ENCODE measurements around the gene SNCAIP. TPM values are rescaled to one million over a fixed set of nuclear protein-coding genes. Genes with fewer than 3 reads are reported as not detected.

Gene SNCAIP
- total RNA-seq, 1 donor from 2014 or later = 6.7 TPM

DNA sequence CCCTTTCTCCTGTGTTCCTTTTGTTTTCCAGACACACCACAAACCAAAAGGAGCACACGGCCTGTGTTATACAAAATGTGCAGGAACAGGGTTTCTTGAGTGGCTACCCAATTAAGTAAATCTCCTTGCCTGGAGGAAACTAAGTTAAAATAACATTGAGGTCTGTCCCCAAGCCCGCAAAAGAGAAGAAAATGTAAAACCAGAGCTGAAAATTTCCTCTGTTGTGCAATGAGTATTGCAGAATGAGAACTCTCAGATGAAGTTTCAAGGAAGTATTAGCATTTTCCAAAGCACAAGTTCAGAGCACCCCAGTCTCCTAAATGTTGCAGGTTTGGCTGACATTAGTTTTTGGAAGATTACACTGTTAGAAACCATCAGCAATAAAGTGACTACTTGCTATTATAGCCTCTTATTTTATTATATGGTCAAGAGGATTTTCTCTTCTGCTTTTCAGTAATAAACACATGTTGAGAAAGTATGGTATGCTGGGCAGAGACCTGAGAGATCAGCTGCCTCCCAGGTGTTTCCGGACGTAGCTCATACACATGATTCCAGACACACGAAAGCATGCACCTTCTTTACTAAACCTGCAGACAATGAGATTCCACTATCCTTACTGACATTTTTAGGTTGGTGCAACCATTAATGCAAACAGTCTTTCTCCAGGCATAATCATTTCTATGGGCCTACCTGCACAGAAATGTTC is 161.3 kb downstream of the SNCAIP start:
- peaks cover 2% of the 10 kb centered on the region for H3K27me3 Mint-ChIP-seq (ENCODE audit: unreplicated experiment)
- TF ChIP-seq, protein P1, sequence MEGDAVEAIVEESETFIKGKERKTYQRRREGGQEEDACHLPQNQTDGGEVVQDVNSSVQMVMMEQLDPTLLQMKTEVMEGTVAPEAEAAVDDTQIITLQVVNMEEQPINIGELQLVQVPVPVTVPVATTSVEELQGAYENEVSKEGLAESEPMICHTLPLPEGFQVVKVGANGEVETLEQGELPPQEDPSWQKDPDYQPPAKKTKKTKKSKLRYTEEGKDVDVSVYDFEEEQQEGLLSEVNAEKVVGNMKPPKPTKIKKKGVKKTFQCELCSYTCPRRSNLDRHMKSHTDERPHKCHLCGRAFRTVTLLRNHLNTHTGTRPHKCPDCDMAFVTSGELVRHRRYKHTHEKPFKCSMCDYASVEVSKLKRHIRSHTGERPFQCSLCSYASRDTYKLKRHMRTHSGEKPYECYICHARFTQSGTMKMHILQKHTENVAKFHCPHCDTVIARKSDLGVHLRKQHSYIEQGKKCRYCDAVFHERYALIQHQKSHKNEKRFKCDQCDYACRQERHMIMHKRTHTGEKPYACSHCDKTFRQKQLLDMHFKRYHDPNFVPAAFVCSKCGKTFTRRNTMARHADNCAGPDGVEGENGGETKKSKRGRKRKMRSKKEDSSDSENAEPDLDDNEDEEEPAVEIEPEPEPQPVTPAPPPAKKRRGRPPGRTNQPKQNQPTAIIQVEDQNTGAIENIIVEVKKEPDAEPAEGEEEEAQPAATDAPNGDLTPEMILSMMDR (IDR thresholded peaks at IDR 0.05; ENCODE audit: partially characterized antibody, unreplicated experiment) = no peak
- no peak overlapping the region for H3K27ac Mint-ChIP-seq (ENCODE audit: unreplicated experiment)
- H3K36me3 Mint-ChIP-seq (ENCODE audit: unreplicated experiment) = no peaks in the 10 kb centered on the region
- H3K9me3 Mint-ChIP-seq (ENCODE audit: unreplicated experiment) = peaks cover 6% of the 10 kb centered on the region
- DNase-seq = no peak
- H3K4me1 Mint-ChIP-seq (ENCODE audit: low read depth, unreplicated experiment) = no peaks in the 10 kb centered on the region
- no peak overlapping the region for H3K4me3 Mint-ChIP-seq (ENCODE audit: unreplicated experiment)

DNA sequence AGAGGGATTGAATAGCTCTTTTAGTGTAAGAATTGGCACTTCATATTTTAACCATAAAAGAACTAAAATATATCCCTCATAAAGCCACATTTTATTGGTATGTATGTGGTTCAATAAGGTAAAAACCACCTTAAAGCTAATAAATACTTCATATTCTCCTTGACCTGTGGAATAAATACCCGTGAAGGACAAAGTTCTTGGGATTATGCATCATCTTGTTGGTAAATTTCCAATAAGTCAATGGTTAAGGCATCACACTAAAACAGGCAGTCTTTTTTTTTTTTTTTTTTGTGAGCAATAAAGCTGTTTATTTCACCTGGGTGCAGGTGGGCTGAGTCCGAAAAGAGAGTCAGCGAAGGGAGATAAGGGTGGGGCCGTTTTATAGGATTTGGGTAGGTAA is 161.9 kb downstream of the SNCAIP start:
- peaks cover 6% of the 10 kb centered on the region for H3K9me3 Mint-ChIP-seq (ENCODE audit: unreplicated experiment)
- no peak overlapping the region for H3K27ac Mint-ChIP-seq (ENCODE audit: unreplicated experiment)
- H3K4me3 Mint-ChIP-seq (ENCODE audit: unreplicated experiment) = no peak overlapping the region
- TF ChIP-seq, protein P1 (IDR thresholded peaks at IDR 0.05; ENCODE audit: partially characterized antibody, unreplicated experiment) = no peak
- H3K4me1 Mint-ChIP-seq (ENCODE audit: low read depth, unreplicated experiment) = no peaks in the 10 kb centered on the region
- peaks cover 2% of the 10 kb centered on the region for H3K27me3 Mint-ChIP-seq (ENCODE audit: unreplicated experiment)
- H3K36me3 Mint-ChIP-seq (ENCODE audit: unreplicated experiment) = no peaks in the 10 kb centered on the region
- no peak for DNase-seq

GRCh38 chr5:122478741-122479442 is 166.9 kb downstream of the SNCAIP start:
- TF ChIP-seq, protein P1 (IDR thresholded peaks at IDR 0.05; ENCODE audit: partially characterized antibody, unreplicated experiment) = no peak
- H3K4me1 Mint-ChIP-seq (ENCODE audit: low read depth, unreplicated experiment) = no peaks in the 10 kb centered on the region
- H3K27ac Mint-ChIP-seq (ENCODE audit: unreplicated experiment) = no peak overlapping the region
- no peak overlapping the region for H3K4me3 Mint-ChIP-seq (ENCODE audit: unreplicated experiment)
- peaks cover 2% of the 10 kb centered on the region for H3K27me3 Mint-ChIP-seq (ENCODE audit: unreplicated experiment)
- H3K36me3 Mint-ChIP-seq (ENCODE audit: unreplicated experiment) = no peaks in the 10 kb centered on the region
- H3K9me3 Mint-ChIP-seq (ENCODE audit: unreplicated experiment) = peaks cover 6% of the 10 kb centered on the region
- no peak for DNase-seq

DNA sequence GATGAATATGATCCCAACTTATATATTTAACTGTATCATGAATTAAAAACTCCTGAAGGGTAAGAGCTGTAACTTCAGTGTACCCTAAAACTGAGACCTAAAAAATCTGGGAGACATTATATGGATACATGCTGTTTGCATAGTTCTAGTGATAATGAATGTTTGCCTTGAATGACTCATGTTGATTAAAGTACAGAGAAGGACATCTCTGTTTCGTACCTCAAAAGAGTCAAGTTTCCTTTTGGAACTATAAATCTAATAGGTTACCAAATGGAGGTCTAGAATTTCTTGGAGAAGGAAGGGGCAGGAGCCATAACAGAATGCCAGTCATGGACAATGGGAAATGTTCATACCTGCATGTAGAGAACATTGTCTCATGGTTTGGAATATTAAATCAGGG is 168.1 kb downstream of the SNCAIP start:
- TF ChIP-seq, protein P1 (IDR thresholded peaks at IDR 0.05; ENCODE audit: partially characterized antibody, unreplicated experiment) = no peak
- DNase-seq = no peak
- no peak overlapping the region for H3K4me3 Mint-ChIP-seq (ENCODE audit: unreplicated experiment)
- no peak overlapping the region for H3K27ac Mint-ChIP-seq (ENCODE audit: unreplicated experiment)
- H3K9me3 Mint-ChIP-seq (ENCODE audit: unreplicated experiment) = peaks cover 2% of the 10 kb centered on the region
- no peaks in the 10 kb centered on the region for H3K4me1 Mint-ChIP-seq (ENCODE audit: low read depth, unreplicated experiment)
- no peaks in the 10 kb centered on the region for H3K36me3 Mint-ChIP-seq (ENCODE audit: unreplicated experiment)
- no peaks in the 10 kb centered on the region for H3K27me3 Mint-ChIP-seq (ENCODE audit: unreplicated experiment)

DNA sequence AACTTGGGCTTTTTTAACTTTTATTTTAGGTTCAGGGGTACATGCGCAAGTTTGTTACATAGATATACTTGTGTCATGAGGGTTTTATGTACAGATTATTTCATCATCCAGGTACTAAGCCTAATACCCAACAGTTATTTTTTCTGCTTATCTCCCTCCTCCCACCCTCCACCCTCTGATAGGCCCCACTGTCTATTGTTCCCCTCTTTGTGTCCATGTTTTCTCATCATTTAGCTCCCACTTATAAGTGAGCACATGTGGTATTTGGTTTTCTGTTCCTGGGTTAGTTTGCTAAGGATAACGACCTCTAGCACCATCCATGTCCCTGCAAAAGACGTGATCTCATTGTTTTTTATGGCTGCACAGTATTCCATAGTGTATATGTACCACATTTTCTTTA is 172.1 kb downstream of the SNCAIP start:
- Mint-ChIP-seq H3K27me3 (ENCODE audit: unreplicated experiment) (no peaks in the 10 kb centered on the region), H3K36me3 (ENCODE audit: unreplicated experiment) (no peaks in the 10 kb centered on the region), H3K4me3 (ENCODE audit: unreplicated experiment) (no peak overlapping the region), H3K4me1 (ENCODE audit: low read depth, unreplicated experiment) (peaks cover 3% of the 10 kb centered on the region), H3K9me3 (ENCODE audit: unreplicated experiment) (peaks cover 1% of the 10 kb centered on the region), H3K27ac (ENCODE audit: unreplicated experiment) (no peak overlapping the region)
- TF ChIP-seq, protein P1 (IDR thresholded peaks at IDR 0.05; ENCODE audit: partially characterized antibody, unreplicated experiment) = no peak
- DNase-seq = no peak

Data from glutamatergic neuron (in vitro differentiated cells).